ENCODE measurements around the gene SASH1.

SASH1 gene

DNA sequence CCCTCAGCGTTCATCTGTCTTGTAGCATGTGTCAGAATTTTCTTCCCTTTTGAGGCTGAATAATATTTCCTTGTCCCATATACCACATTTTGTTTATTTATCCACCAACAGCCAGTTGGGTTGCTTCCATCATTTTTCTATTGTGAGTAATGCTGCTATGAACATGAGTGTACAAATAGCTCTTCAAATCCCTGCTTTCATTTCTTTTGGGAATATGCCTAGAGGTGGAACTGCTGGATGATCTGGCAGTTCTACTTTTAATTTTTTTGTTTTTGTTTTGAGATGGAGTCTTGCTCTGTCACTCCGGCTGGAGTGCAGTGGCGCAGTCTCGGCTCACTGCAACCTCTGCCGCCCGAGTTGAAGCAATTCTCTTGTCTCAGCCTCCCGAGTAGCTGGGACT is 64.7 kb downstream of the SASH1 start:
- no peak for DNase-seq

DNA sequence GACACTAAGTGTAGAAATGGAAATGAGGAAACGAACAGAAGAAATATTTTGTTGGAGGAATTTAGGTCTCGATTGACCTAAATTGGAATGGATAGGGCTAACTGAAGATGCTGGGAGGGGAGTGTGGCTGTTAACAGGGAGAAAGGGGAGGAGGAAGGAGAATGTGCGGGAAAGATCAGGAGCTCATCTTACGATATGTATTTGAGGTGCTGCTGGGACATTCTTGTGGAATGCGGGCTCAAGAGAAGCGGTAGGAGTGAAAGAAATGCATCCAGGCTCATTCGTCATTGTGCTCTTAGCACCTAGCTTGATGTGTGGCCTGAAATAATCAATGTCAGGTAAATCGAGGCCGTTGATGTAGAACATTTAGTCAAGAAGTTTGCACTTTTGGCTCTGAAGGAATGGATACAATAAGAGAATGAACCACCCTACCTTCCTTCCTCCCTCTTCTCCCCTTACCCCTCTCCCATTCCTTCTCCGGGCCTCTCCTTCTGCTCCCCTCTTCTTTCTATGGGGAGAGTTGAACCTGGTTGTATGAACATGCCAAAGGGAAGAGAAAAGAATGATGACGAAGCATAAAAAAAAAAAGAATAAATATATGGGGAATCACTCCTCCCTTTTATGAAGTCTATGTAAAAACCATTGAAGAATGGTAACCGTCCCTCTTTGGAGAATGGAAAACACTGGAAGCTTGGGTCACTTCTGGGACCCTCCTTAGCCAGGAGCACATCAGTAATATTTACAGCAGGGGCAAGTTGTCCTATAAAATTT is 70.9 kb downstream of the SASH1 start:
- no peak for DNase-seq

DNA sequence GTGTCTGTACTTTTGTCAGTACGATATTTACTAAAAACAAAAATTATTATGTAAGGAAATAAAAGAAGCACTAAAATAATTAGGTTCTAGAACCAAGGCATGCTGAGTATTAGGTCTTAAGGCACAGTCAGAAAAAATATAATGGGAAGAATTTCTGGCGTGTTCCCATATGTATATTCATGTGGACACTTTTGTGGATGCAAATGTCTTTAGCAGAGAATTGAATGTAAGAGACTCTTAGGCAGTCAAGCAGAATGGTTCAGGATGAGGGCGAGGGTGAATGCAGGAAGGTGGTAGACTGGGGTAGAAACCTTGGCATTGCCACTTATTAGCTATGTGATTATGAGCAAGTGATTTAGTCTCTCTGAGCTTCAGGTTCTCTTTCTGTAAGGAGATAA is 71.5 kb downstream of the SASH1 start:
- DNase-seq = no peak

DNA sequence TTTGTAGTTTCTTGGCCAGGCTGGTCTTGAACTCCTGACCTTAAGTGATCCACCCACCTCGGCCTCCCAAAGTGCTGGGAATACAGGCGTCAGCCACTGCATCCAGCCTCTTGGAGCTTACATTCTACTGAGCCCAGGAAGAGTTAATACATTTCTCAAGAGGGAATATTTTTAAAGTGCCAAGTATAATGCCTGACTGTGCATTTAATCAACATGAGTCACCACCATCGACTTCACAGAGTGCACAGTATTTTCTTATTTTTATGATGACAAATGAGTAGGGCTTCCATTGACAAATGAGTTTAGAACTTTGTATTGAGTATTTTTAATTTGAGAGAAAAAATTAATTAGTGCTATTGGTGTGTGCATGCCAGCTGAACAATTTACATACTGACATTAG is 72.2 kb downstream of the SASH1 start:
- no peak for DNase-seq

DNA sequence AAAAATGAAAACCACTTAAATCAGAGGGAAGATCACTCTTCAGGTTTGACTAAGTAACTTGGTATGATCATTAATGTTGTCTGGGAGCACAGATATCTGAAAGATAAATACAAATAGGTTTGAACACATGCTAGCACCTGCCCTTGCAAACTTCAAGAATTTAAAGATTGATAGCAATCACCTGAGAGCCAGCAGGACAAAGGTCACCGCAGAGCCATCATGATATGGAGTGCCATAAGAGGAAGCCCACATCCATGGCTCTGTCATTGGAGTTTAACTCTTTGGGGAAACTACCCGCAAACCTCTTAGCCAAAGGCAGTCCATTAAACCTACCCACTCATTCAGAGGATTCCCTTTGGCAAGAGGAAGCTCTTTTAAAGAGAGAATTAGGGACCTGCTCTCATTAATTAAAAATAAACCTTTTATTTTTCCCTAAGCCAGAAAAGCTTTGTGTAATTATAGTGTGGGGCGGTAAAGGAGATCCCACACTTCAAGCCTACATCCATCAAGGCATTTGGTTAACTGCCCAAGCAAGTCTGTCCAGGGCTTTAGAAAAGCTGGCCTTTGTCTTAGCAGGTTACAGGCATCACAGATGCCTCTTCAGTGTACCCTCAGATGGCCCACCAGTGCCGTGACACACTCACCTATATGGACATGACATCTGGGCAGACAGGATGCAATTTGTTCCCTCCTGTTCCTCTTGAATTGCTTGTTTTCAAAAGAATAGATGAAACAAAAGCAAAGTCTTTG is 73.0 kb downstream of the SASH1 start:
- DNase-seq = no peak

- DNase-seq = no peak
Observed at GRCh38 chr6:148416330-148416965, 73.8 kb downstream of the SASH1 start.

GRCh38 chr6:148417045-148417444 is 74.4 kb downstream of the SASH1 start:
- no peak for DNase-seq

- DNase-seq = no peak
Observed at GRCh38 chr6:148419430-148419829, 76.8 kb downstream of the SASH1 start.

DNA sequence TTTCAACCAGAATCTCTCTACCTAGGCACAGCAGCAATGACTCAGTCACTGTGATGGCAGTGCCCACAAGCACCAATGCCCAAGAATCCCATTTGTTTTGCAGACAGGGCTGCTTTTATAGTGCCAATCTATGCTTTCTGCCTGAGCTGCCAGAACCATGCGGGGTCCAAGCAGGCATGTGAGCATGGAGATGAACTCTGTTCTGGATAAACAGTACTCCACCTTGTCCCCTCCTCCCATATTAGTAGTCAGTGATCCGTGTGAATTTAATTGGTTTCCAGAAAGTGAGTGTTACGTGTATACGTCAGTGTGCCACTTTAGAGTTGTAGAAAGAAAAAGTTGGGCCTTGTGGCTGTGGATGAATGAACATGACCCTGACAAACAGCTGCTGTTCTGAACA is 79.4 kb downstream of the SASH1 start:
- no peak for DNase-seq

DNA sequence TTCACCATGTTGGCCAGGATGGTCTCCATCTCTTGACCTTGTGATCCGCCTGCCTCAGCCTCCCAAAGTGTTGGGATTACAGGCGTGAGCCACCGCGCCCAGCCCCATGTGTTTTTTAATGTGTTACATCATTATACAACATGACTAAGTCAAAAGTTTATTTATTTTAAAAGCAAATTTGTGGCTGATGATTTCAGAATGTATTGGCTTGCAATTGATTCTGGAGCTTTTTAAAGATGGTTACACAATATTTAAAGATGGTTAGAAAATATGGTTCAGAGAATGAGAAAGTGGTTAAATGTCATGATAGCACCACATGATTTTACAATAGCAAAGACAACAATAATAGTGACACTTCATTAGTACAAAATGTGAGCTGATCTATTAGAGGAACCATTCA is 80.5 kb downstream of the SASH1 start:
- DNase-seq = no peak

- DNase-seq = no peak
Observed at GRCh38 chr6:148423601-148424270, 81.1 kb downstream of the SASH1 start.

- no peak for DNase-seq
Observed at GRCh38 chr6:148425443-148425842, 82.8 kb downstream of the SASH1 start.

DNA sequence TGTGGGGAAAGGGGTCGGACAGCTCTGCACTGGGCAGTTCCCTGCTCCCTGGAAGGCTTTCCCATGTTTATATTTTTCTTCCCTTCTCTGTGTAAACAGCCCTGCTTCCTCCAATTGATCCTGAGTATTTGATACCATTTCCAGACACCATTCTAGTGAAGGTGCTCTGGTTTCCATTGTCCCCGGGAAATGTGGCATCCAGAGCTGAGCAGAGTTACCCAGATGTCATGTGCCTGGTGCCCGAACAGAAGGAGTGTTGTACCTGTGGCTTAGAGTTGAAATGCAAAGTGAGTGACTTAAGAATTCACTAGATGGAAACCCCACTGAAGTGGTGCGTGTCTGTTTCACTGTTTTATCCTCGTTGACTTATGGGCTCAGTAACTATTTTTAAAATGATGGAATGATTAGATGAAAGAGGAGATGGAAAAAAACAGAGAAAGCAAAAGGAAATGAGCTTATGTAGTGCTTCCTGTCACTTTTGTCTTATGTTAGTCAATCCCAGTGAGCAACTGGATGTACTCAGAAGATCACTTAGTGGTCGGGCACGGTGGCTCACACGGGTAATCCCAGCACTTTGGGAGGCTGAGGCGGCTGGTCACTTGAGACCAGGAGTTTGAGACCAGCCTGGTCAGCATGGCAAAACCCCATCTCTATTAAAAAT is 83.8 kb downstream of the SASH1 start:
- DNase-seq = no peak

DNA sequence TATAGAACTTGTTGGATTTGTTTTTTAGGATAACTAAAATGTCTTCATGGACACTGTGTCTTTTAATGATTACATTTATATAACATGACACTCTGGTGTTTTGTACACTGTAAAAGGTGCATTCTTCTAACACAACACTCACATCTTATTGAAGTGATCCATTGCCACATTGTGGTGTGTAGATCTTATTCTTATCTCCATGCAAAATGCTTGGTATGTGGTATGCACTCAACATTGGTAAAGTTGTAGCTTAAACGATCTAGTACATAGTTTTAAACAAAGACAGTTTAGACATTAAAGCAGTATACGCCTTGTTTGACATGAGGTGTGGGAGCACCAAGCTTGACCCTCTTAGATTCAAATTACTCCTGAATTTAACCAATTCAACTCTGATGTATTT is 84.7 kb downstream of the SASH1 start:
- DNase-seq = no peak

GRCh38 chr6:148429423-148429822 is 86.8 kb downstream of the SASH1 start:
- DNase-seq = no peak

DNA sequence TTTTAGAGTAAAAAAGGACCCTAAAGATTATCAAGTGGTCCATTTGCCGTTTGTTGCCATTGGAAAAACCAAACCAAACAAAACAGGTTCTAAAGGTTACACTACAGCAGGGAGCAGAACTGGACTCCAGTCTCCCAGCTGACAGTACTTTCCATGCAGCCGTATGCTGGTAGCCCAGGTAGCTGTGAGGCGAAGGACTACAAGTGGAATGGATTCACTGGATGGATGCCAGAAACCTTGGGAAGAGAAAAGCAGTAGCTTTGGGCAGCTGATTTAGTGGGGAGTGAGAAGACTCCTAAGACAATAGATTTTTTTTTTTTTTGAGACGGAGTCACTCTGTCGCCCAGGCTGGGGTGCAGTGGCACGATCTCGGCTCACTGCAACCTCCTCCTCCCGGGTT is 88.3 kb downstream of the SASH1 start:
- DNase-seq = no peak

DNA sequence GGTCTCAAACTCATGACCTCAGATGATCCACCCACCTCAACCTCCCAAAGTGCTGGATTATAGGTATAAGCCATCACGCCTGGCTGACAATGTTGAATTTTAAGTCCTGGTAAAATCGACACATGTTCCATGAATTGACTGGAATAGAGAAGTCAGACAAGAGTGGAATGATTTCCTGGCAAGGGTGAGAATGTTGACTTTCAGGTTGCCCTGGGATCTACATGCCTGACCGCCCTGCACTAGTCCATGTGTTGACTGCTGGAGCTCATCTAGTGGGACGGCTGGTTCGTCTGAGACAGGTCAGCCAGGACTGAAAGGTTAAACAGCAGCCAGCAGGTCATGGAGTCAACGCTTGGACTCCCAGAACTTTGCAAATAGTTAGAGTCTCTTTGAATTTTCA is 88.8 kb downstream of the SASH1 start:
- DNase-seq = no peak

DNA sequence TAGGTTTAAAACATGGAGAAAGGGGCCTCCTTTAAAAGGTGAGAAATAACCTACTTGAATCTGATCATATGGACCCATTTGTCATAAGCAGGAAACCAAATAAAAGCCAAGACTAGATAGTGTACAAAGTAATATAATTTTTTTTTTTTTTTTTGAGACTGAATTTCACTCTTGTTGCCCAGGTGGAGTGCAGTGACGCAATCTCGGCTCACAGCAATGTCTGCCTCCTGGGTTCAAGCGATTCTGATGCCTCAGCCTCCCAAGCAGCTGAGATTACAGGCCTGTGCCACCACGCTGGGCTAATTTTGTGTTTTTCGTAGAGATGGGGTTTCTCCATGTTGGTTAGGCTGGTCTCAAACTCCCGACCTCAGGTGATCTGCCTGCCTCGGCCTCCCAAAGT is 89.2 kb downstream of the SASH1 start:
- DNase-seq = no peak

DNA sequence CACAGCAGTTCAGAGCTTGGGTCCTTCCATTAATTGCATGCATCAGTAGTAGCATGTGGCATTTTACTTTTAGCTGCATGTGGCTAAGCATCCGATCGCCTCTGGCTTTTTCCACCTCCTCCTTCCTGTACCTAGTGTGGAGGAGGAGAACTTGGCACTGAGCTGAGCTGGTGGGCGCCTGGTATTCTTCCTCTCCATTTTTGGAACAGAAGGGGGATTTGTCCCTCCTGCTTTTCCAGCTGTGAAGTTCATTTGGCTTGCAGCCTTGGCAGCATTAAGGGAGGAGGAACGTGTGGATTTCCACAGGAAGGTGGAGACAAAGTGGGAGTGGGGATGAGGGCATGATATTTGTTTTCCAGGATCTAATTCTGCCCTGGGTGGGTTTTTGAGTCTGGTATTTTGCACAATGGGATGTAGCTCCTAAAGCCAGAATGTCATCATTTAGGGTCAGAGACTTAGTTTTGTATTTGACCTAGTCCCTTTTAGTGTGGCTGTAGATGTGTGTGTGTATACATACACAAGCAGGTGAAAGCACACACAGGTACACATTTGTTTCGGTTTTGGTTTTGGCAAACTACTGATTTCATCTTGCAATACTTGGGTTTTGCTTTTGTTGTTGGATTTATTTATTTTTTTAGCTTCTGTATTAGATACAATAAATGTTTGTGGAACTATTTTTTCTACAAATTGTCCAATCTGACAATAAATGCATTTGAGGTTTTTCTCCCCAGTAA is 90.0 kb downstream of the SASH1 start:
- no peak for DNase-seq

DNA sequence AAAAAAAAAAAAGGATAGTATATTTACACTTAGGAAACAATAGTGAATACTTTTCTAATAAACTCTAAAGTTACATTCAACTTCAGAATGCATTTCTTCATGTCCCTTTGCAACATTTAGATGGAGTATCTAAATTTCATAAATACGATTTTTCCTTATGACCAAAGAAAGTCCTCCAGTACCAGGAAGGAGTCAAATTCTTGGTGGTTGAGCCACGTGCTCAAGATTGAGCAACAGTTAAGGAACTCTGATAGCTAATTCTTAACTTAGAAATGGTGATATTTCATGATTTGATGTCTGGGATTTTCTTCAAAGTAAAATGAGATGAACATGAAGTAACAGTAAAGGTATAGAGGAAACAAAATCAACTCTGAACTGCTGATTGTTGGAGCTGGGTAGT is 92.7 kb downstream of the SASH1 start:
- no peak for DNase-seq

DNA sequence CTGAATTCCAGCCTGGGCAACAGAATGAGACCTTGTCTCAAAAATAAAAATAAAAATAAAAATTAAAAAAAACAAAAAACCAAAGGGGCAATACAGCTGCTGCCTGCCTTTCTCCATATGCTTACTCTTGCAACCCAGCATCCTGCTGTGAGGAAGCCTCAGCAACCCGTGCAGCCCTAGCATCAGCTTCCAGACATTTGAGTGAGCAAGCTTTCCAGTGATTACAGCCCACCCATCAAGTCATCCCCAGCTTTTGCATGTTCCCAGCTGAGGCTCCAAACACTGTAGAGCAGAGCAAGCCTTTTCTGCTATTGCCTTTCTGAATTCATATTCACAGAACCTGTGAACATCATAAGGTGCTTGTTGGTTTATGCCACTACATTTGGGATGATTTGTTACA is 93.8 kb downstream of the SASH1 start:
- no peak for DNase-seq

DNA sequence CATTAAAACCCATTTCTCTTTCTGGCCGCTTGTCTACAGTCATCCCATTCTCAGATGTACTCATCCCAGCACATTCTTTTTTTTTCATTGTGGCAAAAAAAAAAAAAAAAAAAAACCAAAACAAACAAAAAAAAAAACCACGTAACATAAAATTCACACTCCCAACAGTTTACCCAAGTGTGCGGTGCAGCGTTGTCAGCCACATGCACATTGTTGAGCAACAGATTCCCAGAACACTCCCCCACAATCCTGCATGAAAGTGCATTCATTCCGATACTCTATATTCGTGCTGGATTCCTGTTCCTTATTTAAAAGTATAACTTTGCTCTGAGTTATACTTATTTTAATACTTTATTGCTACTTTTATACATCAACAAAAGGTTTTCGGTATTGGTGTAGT is 96.0 kb downstream of the SASH1 start:
- DNase-seq = no peak

Measured in activated effector memory CD4-positive, alpha-beta T cell treated with Interleukin-2 at 50 U/mL for 16 hours (primary cell).